ENCODE measurements around the gene SMURF1.
"Not testable (repeated sequence)": the region's sequence is repeated elsewhere in the genome, so short reads cannot be mapped to it uniquely, and the experiment has no call there.

Gene SMURF1

GRCh38 chr7:99104631-99105030, 39.3 kb downstream of the SMURF1 start:
- TF ChIP-seq, protein P1, sequence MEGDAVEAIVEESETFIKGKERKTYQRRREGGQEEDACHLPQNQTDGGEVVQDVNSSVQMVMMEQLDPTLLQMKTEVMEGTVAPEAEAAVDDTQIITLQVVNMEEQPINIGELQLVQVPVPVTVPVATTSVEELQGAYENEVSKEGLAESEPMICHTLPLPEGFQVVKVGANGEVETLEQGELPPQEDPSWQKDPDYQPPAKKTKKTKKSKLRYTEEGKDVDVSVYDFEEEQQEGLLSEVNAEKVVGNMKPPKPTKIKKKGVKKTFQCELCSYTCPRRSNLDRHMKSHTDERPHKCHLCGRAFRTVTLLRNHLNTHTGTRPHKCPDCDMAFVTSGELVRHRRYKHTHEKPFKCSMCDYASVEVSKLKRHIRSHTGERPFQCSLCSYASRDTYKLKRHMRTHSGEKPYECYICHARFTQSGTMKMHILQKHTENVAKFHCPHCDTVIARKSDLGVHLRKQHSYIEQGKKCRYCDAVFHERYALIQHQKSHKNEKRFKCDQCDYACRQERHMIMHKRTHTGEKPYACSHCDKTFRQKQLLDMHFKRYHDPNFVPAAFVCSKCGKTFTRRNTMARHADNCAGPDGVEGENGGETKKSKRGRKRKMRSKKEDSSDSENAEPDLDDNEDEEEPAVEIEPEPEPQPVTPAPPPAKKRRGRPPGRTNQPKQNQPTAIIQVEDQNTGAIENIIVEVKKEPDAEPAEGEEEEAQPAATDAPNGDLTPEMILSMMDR (IDR thresholded peaks at IDR 0.05; ENCODE audit: low read depth, low read length), result no peak

GRCh38 chr7:99103836-99104235, 40.1 kb downstream of the SMURF1 start:
- not testable (repeated sequence) for H3K36me3 ChIP-seq; H3K27me3 ChIP-seq (ENCODE audit: insufficient read depth, low read depth, severe bottlenecking); H3K9me3 ChIP-seq (ENCODE audit: severe bottlenecking); DNase-seq; H3K4me3 ChIP-seq (ENCODE audit: low read depth, low read length); H3K27ac ChIP-seq

More at GRCh38 chr7:99104631-99105030, 39.3 kb downstream of the SMURF1 start:
- Histone ChIP-seq H3K27me3 (ENCODE audit: insufficient read depth, low read depth, severe bottlenecking) (no peaks in the 10 kb centered on the region), H3K27ac (no peak overlapping the region), H3K9me3 (ENCODE audit: severe bottlenecking) (no peaks in the 10 kb centered on the region), H3K36me3 (no peaks in the 10 kb centered on the region), H3K4me3 (ENCODE audit: low read depth, low read length) (no peak overlapping the region)
- DNase-seq, result no peak

DNA sequence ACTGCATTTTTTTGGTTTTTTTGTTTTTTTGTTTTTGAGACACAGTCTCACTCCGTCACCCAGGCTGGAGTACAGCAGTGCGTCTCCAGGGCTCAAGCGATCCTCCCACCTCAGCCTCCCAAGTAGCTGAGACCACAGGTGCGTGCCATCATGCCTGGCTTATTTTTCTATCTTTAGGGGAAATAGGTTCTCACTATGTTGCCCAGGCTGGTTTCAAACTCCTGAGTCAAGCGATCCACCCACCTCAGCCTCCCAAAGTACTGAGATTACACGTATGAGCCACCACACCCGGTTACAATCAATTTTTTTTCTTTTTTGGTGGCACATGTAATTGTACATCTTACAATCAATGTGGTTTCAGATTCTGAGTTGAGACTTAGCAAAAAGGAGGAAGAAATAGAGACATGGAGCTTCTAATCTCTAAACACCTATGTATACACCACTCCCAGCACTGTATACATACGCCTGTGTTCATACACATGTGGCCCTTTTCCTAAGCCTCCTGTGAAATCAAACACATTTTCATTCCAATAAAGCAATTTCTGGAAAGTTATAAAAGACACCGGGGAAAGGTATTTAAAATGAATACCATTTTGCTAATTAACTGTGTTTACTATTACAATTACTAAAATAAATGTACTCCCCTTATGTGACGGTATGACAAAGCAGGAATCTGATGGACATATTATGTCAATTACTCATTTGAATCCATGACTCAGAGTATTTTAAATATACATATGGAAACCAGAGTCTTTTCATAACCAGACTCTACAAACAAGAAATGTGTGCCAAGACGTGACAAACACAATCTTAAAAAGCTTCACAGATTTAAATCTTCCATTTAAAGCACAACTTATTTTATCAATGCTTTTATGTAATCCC, 40.9 kb downstream of the SMURF1 start:
- Histone ChIP-seq H3K27me3 (ENCODE audit: insufficient read depth, low read depth, severe bottlenecking) (no peaks in the 10 kb centered on the region), H3K4me3 (ENCODE audit: low read depth, low read length) (no peak overlapping the region), H3K36me3 (no peaks in the 10 kb centered on the region), H3K9me3 (ENCODE audit: severe bottlenecking) (no peaks in the 10 kb centered on the region), H3K27ac (no peak overlapping the region)
- no peak for DNase-seq
- TF ChIP-seq, protein P1 (IDR thresholded peaks at IDR 0.05; ENCODE audit: low read depth, low read length), result no peak

GRCh38 chr7:99102361-99102760, 41.5 kb downstream of the SMURF1 start:
- Histone ChIP-seq H3K4me3 (ENCODE audit: low read depth, low read length) (no peak overlapping the region), H3K9me3 (ENCODE audit: severe bottlenecking) (no peaks in the 10 kb centered on the region), H3K27ac (no peak overlapping the region), H3K36me3 (no peaks in the 10 kb centered on the region), H3K27me3 (ENCODE audit: insufficient read depth, low read depth, severe bottlenecking) (no peaks in the 10 kb centered on the region)
- TF ChIP-seq, protein P1 (IDR thresholded peaks at IDR 0.05; ENCODE audit: low read depth, low read length), result no peak
- DNase-seq, result no peak

GRCh38 chr7:99101516-99101915, 42.4 kb downstream of the SMURF1 start:
- not testable (repeated sequence) for H3K9me3 ChIP-seq (ENCODE audit: severe bottlenecking); H3K27ac ChIP-seq; DNase-seq; H3K36me3 ChIP-seq; H3K27me3 ChIP-seq (ENCODE audit: insufficient read depth, low read depth, severe bottlenecking); H3K4me3 ChIP-seq (ENCODE audit: low read depth, low read length)

DNA sequence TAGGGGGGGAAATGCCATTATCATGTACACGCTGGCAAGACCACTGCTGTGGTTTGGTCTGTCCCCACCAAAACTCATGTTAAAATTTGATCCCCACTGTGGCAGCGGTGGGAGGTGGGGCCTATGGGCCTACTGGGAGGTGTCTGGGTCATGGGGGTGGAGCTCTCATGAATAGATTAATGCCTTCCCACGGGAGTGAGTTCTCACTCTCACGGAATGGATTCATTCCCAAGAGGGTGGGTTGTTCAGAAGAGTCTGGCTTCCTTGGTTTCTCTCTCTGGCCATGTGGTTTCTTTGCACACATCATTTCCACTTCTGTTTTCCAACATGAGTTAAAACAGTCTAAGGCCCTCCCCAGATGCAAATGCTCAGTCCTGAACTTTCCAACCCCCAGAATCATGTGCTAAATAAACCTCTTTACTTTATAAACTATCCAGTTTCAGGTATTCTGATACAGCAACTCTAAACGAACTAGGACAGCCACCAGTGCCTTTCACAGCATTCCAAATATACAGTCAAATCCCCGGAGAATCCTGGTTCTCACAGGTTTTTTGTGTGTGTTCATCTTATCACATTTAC, 44.3 kb downstream of the SMURF1 start:
- TF ChIP-seq, protein P1 (IDR thresholded peaks at IDR 0.05; ENCODE audit: low read depth, low read length), result no peak
- Histone ChIP-seq H3K27me3 (ENCODE audit: insufficient read depth, low read depth, severe bottlenecking) (no peaks in the 10 kb centered on the region), H3K4me3 (ENCODE audit: low read depth, low read length) (no peak overlapping the region), H3K36me3 (no peaks in the 10 kb centered on the region), H3K9me3 (ENCODE audit: severe bottlenecking) (no peaks in the 10 kb centered on the region), H3K27ac (no peak overlapping the region)
- DNase-seq, result no peak
